Activated CD4-positive, alpha-beta T cell treated with anti-CD3 and anti-CD28 coated beads, Interleukin-10, Interleukin-2, amounts not matched to agents 100 ng/mL and 50 ng/mL, durations not matched to agents 16 hours and 8 hours (primary cell): ENCODE data around the gene TMEM242.

Experiments
- DNase-seq: peaks from one replicate; pipeline ENCODE4 v3.0.0-alpha.2; 2020

The TMEM242 gene

GRCh38 chr6:157246048-157246630 is 77.2 kb downstream of the TMEM242 start:
- DNase-seq: no peak

GRCh38 chr6:157245436-157245835 is 77.9 kb downstream of the TMEM242 start:
- DNase-seq: no peak

GRCh38 chr6:157244780-157245179 is 78.5 kb downstream of the TMEM242 start:
- DNase-seq: no peak

DNA sequence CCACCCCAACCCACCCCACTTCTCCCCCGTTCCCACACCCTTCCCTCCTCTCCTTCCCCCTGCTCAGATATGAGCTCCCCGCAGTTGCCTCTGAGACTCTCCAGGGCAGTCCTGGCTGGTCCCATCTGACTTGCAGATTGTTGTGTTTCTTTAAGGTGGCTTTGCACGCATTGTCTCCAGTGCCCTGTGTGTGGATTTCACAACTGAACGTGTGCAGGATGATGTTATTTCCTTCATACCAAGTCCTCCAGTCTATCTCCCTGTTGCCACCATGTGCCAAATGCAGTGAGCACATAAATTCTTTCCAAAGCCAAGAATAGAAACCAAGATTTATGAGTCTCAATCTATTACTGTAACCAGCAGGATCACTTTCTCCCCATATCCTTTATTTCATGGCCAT is 79.1 kb downstream of the TMEM242 start:
- no peak for DNase-seq

- DNase-seq: no peak
These were observed 80.5 kb downstream of the TMEM242 start for GRCh38 chr6:157242791-157243190.

DNA sequence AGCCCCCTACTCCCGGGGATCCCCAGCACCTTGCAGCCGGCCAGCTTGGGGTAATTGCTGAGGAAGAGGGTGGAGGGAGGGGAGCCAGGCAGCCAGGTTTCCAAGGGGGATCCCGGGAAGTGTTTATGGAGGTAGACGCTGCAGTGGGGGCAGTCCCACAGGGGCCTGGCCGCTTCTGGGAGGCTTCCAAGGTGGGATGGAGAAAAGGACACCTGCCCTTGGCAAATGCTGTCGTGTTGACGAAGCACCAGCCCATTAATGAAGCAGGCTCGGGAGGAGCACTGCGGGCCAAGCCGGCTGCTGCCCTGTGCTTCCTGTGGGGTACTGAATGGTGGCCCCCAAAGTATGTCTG is 82.4 kb downstream of the TMEM242 start:
- DNase-seq: no peak

GRCh38 chr6:157240059-157240959 is 83.0 kb downstream of the TMEM242 start:
- no peak for DNase-seq

DNA sequence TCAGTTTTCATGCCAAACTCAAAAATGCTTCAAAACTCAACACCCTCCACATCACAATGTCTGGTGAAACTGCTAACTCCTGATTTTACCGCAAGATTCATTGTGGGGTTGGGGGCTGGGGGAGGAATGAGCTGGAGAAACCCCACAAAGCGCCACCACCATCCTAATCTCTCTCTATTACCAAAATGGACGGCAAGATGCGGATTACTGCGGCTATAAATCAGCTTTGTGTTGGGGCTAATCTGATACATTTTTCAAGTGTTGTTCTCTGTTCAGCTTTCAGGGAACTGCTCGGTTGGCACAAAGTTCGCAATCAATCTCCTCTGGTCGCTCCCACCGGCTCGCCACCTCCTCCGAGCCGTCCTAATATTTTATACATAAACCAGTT is 83.7 kb downstream of the TMEM242 start:
- no peak for DNase-seq
